Measurements from ENCODE around the gene WWOX. TPM values are rescaled to one million over a fixed set of nuclear protein-coding genes. Genes with fewer than 3 reads are reported as not detected.

The WWOX gene
- total RNA-seq, 4 donors from 2014 or later = 76.8 to 102 (median 83.6) TPM

DNA sequence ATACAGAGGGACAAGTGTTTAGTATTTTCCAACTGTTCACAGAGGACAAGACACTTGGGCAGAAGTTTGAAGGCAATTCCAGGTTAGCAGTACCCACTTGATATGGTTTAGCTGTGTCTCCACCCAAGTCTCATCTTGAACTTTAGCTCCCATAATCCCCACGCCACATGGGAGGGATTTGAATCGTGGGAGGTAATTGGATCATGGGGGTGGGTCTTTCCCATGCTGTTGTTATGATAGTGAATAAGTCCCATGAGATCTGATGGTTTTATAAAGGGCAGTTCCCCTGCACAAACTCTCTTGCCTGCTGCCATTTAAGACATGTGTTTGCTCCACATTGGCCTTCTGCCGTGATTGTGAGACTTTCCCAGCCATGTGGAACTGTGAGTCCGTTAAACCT, 832.2 kb downstream of the WWOX start:
- no peak for TF ChIP-seq POLR2A (IDR thresholded peaks at IDR 0.05)
- TF ChIP-seq EP300 (IDR thresholded peaks at IDR 0.05) = no peak
- TF ChIP-seq, protein P1, sequence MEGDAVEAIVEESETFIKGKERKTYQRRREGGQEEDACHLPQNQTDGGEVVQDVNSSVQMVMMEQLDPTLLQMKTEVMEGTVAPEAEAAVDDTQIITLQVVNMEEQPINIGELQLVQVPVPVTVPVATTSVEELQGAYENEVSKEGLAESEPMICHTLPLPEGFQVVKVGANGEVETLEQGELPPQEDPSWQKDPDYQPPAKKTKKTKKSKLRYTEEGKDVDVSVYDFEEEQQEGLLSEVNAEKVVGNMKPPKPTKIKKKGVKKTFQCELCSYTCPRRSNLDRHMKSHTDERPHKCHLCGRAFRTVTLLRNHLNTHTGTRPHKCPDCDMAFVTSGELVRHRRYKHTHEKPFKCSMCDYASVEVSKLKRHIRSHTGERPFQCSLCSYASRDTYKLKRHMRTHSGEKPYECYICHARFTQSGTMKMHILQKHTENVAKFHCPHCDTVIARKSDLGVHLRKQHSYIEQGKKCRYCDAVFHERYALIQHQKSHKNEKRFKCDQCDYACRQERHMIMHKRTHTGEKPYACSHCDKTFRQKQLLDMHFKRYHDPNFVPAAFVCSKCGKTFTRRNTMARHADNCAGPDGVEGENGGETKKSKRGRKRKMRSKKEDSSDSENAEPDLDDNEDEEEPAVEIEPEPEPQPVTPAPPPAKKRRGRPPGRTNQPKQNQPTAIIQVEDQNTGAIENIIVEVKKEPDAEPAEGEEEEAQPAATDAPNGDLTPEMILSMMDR (IDR thresholded peaks at IDR 0.05) = no peak
- H3K4me3 ChIP-seq = no peak overlapping the region
- 54 to 70% methylated on average over 4 of the region's 4 CpGs for WGBS, 2 donors
- H3K9me3 ChIP-seq = no peaks in the 10 kb centered on the region
- DNase-seq (ENCODE audit: low spot score in 2 of 2) = no peak
- H3K27me3 ChIP-seq = no peaks in the 10 kb centered on the region
- H3K27ac ChIP-seq = no peak overlapping the region
- H3K4me1 ChIP-seq = no peaks in the 10 kb centered on the region
- no peaks in the 10 kb centered on the region for H3K36me3 ChIP-seq

DNA sequence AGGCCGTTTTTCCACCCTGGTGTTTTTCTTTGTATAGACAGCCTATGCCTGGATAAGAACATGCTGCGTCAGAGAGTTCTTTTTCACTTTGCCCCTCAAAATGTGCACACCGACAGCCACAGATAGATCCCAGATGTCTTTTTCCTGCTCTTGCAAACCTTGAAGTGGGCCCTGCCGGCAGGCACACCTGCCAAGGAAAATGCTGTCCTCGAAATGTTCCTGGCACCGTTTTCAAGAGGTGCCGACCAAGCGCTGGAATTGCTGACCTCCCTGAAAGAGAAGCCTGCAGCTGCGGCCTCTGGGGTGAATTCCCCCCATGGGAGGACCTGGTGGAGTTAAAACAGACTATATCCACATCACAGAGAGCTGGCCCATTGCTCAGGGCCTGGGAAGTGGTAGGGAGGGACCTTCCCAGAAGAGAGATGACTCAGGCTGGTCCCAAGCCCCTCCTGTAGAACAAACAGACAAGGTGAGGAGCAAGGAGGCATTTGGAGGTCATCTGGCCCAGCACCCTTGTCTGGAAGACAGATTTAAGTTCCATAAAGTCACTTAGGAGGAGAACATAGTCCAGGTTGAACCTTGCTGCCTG, 833.0 kb downstream of the WWOX start:
- DNase-seq (ENCODE audit: low spot score in 2 of 2) = no peak
- no peak overlapping the region for H3K27ac ChIP-seq
- H3K4me1 ChIP-seq = no peaks in the 10 kb centered on the region
- H3K4me3 ChIP-seq = no peak overlapping the region
- no peaks in the 10 kb centered on the region for H3K9me3 ChIP-seq
- H3K36me3 ChIP-seq = no peaks in the 10 kb centered on the region
- TF ChIP-seq EP300 (IDR thresholded peaks at IDR 0.05) = no peak
- TF ChIP-seq POLR2A (IDR thresholded peaks at IDR 0.05) = no peak
- TF ChIP-seq, protein P1 (IDR thresholded peaks at IDR 0.05) = no peak
- no peaks in the 10 kb centered on the region for H3K27me3 ChIP-seq
- WGBS, 2 donors = 53 to 72% methylated on average over 9 of the region's 9 CpGs

DNA sequence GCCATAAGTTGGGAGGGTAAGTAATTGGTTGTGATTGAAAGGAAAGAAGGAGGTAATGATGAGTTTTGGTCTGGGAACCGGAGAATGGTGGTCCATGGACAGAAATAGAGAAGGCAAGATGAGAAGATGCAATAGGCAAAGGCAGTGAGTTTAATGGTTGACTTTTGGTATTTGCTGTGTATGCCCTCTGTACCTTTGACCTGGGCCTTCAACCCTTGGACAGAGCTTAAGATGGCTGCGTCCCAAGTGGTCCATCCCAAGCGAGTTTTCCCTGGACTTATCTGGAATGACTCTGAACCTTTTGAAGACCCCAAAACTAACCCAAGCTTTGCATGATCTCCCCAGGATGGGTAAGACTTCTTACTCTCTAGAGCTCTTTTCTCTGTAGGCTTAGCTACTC, 836.6 kb downstream of the WWOX start:
- no peaks in the 10 kb centered on the region for H3K4me1 ChIP-seq
- DNase-seq (ENCODE audit: low spot score in 2 of 2) = no peak
- H3K27me3 ChIP-seq = no peaks in the 10 kb centered on the region
- H3K27ac ChIP-seq = no peak overlapping the region
- no peak overlapping the region for H3K4me3 ChIP-seq
- 86 to 87% methylated on average over 3 of the region's 3 CpGs for WGBS, 2 donors
- H3K9me3 ChIP-seq = no peaks in the 10 kb centered on the region
- H3K36me3 ChIP-seq = no peaks in the 10 kb centered on the region
- TF ChIP-seq EP300 (IDR thresholded peaks at IDR 0.05) = no peak
- TF ChIP-seq, protein P1 (IDR thresholded peaks at IDR 0.05) = no peak
- no peak for TF ChIP-seq POLR2A (IDR thresholded peaks at IDR 0.05)

DNA sequence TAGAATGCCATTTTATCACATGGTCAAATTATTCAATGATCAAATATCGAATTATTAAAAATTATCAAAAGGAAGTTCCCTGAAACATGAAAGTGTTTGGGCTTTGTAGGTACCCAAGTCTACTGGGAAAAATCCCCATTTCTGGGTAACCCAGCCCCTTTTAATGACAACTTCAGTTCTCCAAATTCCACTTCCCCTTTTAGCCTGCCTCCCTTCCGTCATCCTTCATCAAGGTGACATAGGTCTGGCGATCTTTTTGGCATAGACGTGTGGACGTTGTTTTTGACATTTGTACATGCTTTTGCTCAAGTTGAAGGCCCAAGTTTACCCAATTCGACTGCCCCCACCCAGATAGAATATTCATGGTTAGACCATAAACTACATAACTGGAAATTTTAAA, 840.1 kb downstream of the WWOX start:
- Histone ChIP-seq H3K27ac (no peak overlapping the region), H3K36me3 (no peaks in the 10 kb centered on the region), H3K4me1 (no peaks in the 10 kb centered on the region), H3K9me3 (no peaks in the 10 kb centered on the region), H3K27me3 (no peaks in the 10 kb centered on the region), H3K4me3 (no peak overlapping the region)
- 73 to 80% methylated on average over 6 of the region's 6 CpGs for WGBS, 2 donors
- DNase-seq (ENCODE audit: low spot score in 2 of 2) = no peak
- TF ChIP-seq, protein P1 (IDR thresholded peaks at IDR 0.05) = no peak
- TF ChIP-seq POLR2A (IDR thresholded peaks at IDR 0.05) (no peak), EP300 (IDR thresholded peaks at IDR 0.05) (no peak)

DNA sequence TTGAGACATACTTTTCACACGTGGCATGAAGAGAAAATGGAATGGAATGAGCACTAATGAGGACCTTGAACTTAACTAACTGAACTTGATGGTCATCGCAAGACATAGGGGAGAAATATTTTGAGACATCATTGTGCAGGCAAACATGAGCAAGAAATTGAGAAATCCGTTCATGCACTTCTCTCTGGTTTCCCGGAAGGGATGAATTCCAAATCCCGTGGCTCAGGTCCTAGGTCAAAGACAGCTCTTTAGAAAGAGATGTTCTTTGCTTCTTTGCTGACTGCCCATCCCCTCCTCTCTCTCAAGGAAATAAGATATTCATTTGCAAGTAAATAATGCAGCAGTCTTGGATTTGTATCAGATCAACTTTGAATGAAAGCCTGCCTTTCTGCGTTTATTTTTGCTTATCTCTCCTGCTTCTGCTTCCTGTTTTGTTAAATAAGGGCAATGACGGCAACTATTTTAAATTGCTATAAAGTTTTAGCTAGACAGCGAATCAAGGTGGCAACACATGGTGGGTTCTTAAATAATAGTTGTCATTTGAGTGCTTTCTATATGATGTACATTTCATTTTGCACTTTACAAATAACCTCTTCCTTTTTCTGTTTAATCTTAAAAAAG, 843.3 kb downstream of the WWOX start:
- H3K9me3 ChIP-seq = no peaks in the 10 kb centered on the region
- 64 to 72% methylated on average over 8 of the region's 8 CpGs for WGBS, 2 donors

More for the DNA sequence above, 843.3 kb downstream of the WWOX start:
- H3K27ac ChIP-seq = no peak overlapping the region
- no peaks in the 10 kb centered on the region for H3K4me1 ChIP-seq
- DNase-seq (ENCODE audit: low spot score in 2 of 2) = no peak
- H3K4me3 ChIP-seq = no peak overlapping the region
- H3K27me3 ChIP-seq = no peaks in the 10 kb centered on the region
- TF ChIP-seq EP300 (IDR thresholded peaks at IDR 0.05) = peak in 1 of 2 donors; percentile 25
- no peak for TF ChIP-seq POLR2A (IDR thresholded peaks at IDR 0.05)
- H3K36me3 ChIP-seq = no peaks in the 10 kb centered on the region
